ENCODE results near the gene ELFN1.

The ELFN1 gene

DNA sequence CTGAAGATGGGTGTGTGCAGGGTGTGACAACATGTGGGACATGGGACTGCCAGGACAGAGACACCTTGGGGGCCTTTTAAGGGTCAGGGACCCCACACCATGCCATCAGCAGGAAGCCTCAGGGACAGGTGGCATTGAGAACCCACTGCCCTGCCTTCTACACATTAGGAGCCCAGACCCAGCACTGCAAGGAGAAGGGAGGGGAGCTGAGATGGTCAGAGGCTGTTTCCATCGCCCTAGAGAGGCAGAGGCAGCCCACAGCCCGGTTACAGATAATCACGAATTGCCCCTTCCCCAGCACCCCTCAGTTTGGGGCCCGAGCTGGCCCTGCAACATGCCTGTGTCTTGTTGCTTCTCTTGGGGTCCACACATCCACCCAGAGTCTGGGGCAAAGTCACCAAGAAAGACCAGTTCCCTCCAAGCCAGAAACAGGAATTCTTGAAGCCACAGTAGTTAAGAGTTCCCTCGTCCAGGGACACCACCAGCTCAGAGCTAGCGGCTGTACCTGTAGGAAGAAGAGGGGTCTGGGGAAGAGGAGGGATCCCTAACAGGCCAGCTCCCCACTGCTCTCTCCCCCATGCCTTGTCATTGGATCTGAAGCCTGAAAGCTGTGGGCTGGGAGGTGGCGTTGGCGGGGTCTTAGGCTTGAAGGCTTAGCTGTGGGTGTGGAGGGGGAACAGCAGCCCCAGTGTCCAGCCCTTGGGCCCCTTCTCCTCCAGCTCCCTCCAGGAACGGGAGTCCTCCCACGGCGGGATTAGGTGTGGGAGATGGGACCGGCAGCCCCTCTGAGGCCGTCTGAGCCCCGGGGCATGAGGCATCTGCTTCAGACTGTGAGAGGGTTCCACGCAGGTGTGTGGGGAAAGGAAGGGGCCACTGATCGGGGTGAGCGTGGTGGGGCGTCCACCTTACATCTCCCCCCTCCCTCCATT is 44.8 kb upstream of the ELFN1 start:
- Mint-ChIP-seq H3K36me3 (ENCODE audit: low read depth) (no peaks in the 10 kb centered on the region), H3K4me3 (no peak overlapping the region), H3K27me3 (ENCODE audit: low read depth) (peaks cover 10% of the 10 kb centered on the region), H3K9me3 (peaks cover 9% of the 10 kb centered on the region), H3K4me1 (peaks cover 5% of the 10 kb centered on the region), H3K27ac (no peak overlapping the region)
- no peak for TF ChIP-seq CTCF (IDR thresholded peaks at IDR 0.05; ENCODE audit: unreplicated experiment in 3 of 3)

GRCh38 chr7:1626769-1627168 is 43.3 kb upstream of the ELFN1 start:
- H3K36me3 Mint-ChIP-seq (ENCODE audit: low read depth), result no peaks in the 10 kb centered on the region
- H3K27me3 Mint-ChIP-seq (ENCODE audit: low read depth), result peaks cover 5% of the 10 kb centered on the region
- no peaks in the 10 kb centered on the region for H3K4me1 Mint-ChIP-seq
- no peak overlapping the region for H3K4me3 Mint-ChIP-seq
- no peak overlapping the region for H3K27ac Mint-ChIP-seq
- no peak for TF ChIP-seq CTCF (IDR thresholded peaks at IDR 0.05; ENCODE audit: unreplicated experiment in 3 of 3)
- peaks cover 17% of the 10 kb centered on the region for H3K9me3 Mint-ChIP-seq

DNA sequence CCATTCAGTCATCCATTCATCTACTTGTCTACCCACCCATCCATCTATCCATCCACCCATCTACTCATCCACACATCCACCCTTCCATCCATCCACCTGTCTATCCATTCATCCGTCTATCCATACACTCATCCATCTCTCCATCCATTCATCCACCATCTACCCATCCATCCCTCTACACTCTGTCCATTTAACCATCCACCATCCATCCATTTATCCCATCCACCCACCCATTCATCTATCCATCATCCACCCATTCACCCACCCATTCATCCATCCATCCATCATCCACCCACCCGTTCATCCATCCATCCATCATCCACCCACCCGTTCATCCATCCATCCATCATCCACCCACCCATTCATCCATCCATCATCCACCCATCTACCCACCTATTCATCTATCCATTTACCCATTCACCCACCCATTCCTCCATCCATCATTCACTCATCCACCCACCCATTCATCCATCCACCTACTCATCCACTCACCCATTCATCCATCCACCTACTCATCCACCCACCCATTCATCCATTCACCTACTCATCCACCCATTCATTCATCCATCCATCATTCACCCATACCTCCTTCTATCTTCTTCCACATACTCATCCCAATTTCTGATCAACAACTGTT is 39.3 kb upstream of the ELFN1 start:
- Mint-ChIP-seq H3K27ac (no peak overlapping the region), H3K36me3 (ENCODE audit: low read depth) (no peaks in the 10 kb centered on the region), H3K9me3 (peaks cover 27% of the 10 kb centered on the region), H3K4me3 (no peak overlapping the region), H3K27me3 (ENCODE audit: low read depth) (peaks cover 9% of the 10 kb centered on the region), H3K4me1 (no peaks in the 10 kb centered on the region)
- TF ChIP-seq CTCF (IDR thresholded peaks at IDR 0.05; ENCODE audit: unreplicated experiment in 3 of 3), result no peak

DNA sequence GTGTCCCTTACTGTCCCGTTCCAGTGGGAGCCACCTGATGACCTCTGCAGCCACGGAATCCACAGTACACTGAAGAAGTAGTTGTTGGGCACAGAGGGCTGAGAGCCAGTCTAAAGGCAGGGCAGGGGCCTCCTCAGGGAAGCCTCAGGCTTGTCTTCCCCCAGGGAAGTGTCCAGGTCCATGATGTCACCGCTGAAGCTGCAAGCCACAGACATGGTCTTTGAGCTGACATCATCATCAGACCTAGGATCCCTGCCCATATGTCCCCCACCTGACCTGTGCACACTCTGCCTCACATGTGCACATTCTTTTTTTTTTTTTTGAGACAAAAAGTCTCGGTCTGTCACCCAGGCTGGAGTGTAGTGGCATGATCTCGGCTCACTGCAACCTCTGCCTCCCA is 38.4 kb upstream of the ELFN1 start:
- Mint-ChIP-seq H3K4me3 (no peak overlapping the region), H3K27ac (no peak overlapping the region), H3K36me3 (ENCODE audit: low read depth) (no peaks in the 10 kb centered on the region), H3K27me3 (ENCODE audit: low read depth) (peaks cover 9% of the 10 kb centered on the region), H3K9me3 (peaks cover 29% of the 10 kb centered on the region), H3K4me1 (no peaks in the 10 kb centered on the region)
- TF ChIP-seq CTCF (IDR thresholded peaks at IDR 0.05; ENCODE audit: unreplicated experiment in 3 of 3), result no peak

DNA sequence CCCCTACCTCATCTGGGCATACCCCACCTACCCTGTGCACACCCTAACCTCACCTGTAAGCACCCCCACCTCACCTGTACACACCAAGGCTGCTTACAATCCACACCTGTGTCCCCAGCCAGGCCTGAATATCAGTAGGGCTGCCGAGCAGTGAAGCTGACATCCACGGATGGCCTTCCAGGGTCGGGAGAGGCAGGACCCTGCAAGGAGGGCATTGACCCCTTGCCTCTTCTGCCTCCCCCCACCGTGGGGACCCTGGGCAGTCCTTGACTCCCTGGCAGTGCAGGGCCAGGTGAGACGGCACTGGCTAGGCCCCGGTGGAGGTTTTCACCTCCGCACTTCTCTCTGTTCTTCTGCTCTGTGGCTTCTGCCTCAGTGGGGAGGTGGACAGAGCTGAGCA is 37.6 kb upstream of the ELFN1 start:
- no peak for TF ChIP-seq CTCF (IDR thresholded peaks at IDR 0.05; ENCODE audit: unreplicated experiment in 3 of 3)
- H3K27me3 Mint-ChIP-seq (ENCODE audit: low read depth), result peaks cover 9% of the 10 kb centered on the region
- no peaks in the 10 kb centered on the region for H3K4me1 Mint-ChIP-seq

More for the DNA sequence above, 37.6 kb upstream of the ELFN1 start:
- H3K36me3 Mint-ChIP-seq (ENCODE audit: low read depth), result no peaks in the 10 kb centered on the region
- H3K9me3 Mint-ChIP-seq, result peaks cover 30% of the 10 kb centered on the region
- H3K4me3 Mint-ChIP-seq, result no peak overlapping the region
- peak overlapping the region in 1 of 3 experiments; percentile 44 for H3K27ac Mint-ChIP-seq

All from nephron (organoid).